GM13977 (cell line): ENCODE results near the gene SUMO2.

ENCODE experiments used
- DNase-seq: peaks from one replicate; pipeline ENCODE4 v3.0.0; 2012; ENCODE audit warnings: low spot score
- CTCF ChIP-seq: IDR thresholded peaks from 2 replicates; pipeline ENCODE4 v1.5.1; 2012; ENCODE audit warnings: mild to moderate bottlenecking, control low read depth; ENCODE audit not compliant: insufficient read depth; ENCODE audit errors: extremely low read depth, missing control alignments
- in situ Hi-C: fragments of 300-500 bp; cut with MboI; formaldehyde crosslinking; loops from one replicate; pipeline ENCODE4 v1.12.0; 2022; ENCODE audit warnings: low sequenced_read_pairs, low pct_unique_long_range_greater_than_20kb, mixed read lengths, inconsistent platforms; ENCODE audit not compliant: unreplicated experiment

The SUMO2 gene

GRCh38 chr17:75118307-75118706 lies 64.5 kb downstream of the SUMO2 start:
- in situ Hi-C loops: no loop called here
- no peak for TF ChIP-seq CTCF
- no peak for DNase-seq

GRCh38 chr17:75116737-75117136 lies 66.0 kb downstream of the SUMO2 start:
- no peak for TF ChIP-seq CTCF
- no peak for DNase-seq
- in situ Hi-C loops: no loop called here
